Small intestine (tissue), 7 donors: ENCODE data around the gene AFDN. TPM values are rescaled to one million over a fixed set of nuclear protein-coding genes. Genes with fewer than 3 reads are reported as not detected.
A peak's percentile ranks its signal among the peaks of the same experiment; 100 is the strongest.

Experiments
- DNase-seq, 2 donors: peaks; one replicate each; pipeline versions ENCODE4 v3.0.0 to v3.0.0-alpha.2; 2013
- FAIRE-seq: peaks from 2 replicates; lab custom pipeline; 2012; peaks lifted over from hg19 to GRCh38; lab: Jason Lieb, UNC
- H3K27ac ChIP-seq, 3 donors: one replicate each; pipeline ENCODE4 v1.5.1; 2013; ENCODE audit warnings: low read length in 2 of 3, mild to moderate bottlenecking in 2 of 3, control low read depth in 1 of 3, inconsistent platforms in 1 of 3, low read depth in 1 of 3, moderate library complexity in 1 of 3
- H3K27me3 ChIP-seq, 3 donors: one replicate each; pipeline ENCODE4 v1.6.1; 2013; ENCODE audit warnings: low read length in 3 of 3, inconsistent platforms in 1 of 3; ENCODE audit not compliant: control insufficient read depth in 3 of 3, insufficient read depth in 3 of 3
- H3K36me3 ChIP-seq, 3 donors: one replicate each; pipeline ENCODE4 v1.6.1; 2013; ENCODE audit warnings: low read length in 3 of 3, inconsistent platforms in 1 of 3, low read depth in 1 of 3, mild to moderate bottlenecking in 1 of 3, moderate library complexity in 1 of 3; ENCODE audit not compliant: control insufficient read depth in 3 of 3, insufficient read depth in 2 of 3
- H3K4me1 ChIP-seq, 3 donors: one replicate each; pipeline ENCODE4 v1.6.1; 2013; ENCODE audit warnings: low read length in 2 of 3, inconsistent platforms in 1 of 3, low read depth in 1 of 3, mild to moderate bottlenecking in 1 of 3, moderate library complexity in 1 of 3; ENCODE audit not compliant: control insufficient read depth in 3 of 3, insufficient read depth in 2 of 3
- H3K4me3 ChIP-seq, 3 donors: one replicate each; pipeline ENCODE4 v1.5.1; 2013; ENCODE audit warnings: low read length in 3 of 3, control low read depth in 1 of 3, inconsistent platforms in 1 of 3, low read depth in 1 of 3, mild to moderate bottlenecking in 1 of 3, moderate library complexity in 1 of 3
- H3K9me3 ChIP-seq, 2 donors: one replicate each; pipeline ENCODE4 v1.6.1; 2013; ENCODE audit warnings: low read depth in 1 of 2, low read length in 1 of 2; ENCODE audit not compliant: control insufficient read depth in 2 of 2, insufficient read depth in 1 of 2
- WGBS, 3 donors: extraction: QIAGEN DNeasy Blood & Tissue Kit; methylation state at CpG; one replicate each; pipeline ENCODE4 v1.1.7; 2013; 5-methylcytosine and 5-hydroxymethylcytosine counted together
- polyA plus RNA-seq, 4 donors: library from polyadenylated mRNA; stranded (reverse) in 3 of 4; unstranded in 1 of 4; fragments of 200-250 nt in 3 of 4; fragments of 120-200 nt in 1 of 4; gene quantifications; one replicate each; pipeline versions ENCODE4 v1.2.1 to v1.2.3, GENCODE V29; 2013
- donor health status: healthy with polysubstance abuse.
- donor health status: control.
- donor health status: control.
- donor health status: Bipolar disorder and iron deficiency.
- donor health status: healthy.

Gene AFDN
- polyA plus RNA-seq, 4 donors, result 46.0 to 202 (median 67.9) TPM

- H3K4me3 ChIP-seq, result no peak overlapping the region
- H3K4me1 ChIP-seq, result no peaks in the 10 kb centered on the region
- peaks cover 0 to 30% (median 8%) of the 10 kb centered on the region in 3 donors for H3K36me3 ChIP-seq
- 24 to 52% (median 36%) methylated on average over 3 of the region's 3 CpGs for WGBS, 3 donors
- FAIRE-seq, result no peak
- H3K27ac ChIP-seq, result no peak overlapping the region
- DNase-seq, result peak in 1 of 2 donors; percentile 66
- no peaks in the 10 kb centered on the region for H3K27me3 ChIP-seq
- no peaks in the 10 kb centered on the region for H3K9me3 ChIP-seq
Measured at GRCh38 chr6:167870321-167870720, 43.6 kb downstream of the AFDN start.

GRCh38 chr6:167872538-167873210 is 46.0 kb downstream of the AFDN start:
- Histone ChIP-seq H3K27me3 (no peaks in the 10 kb centered on the region), H3K9me3 (no peaks in the 10 kb centered on the region), H3K36me3 (peaks cover 0 to 24% (median 15%) of the 10 kb centered on the region in 3 donors), H3K4me1 (no peaks in the 10 kb centered on the region), H3K27ac (no peak overlapping the region), H3K4me3 (no peak overlapping the region)
- DNase-seq (no peak), FAIRE-seq (no peak)
- 88 to 94% (median 89%) methylated on average over 2 of the region's 2 CpGs for WGBS, 3 donors

GRCh38 chr6:167877994-167878779 is 51.5 kb downstream of the AFDN start:
- FAIRE-seq, result no peak
- 87 to 95% (median 92%) methylated on average over 9 of the region's 9 CpGs for WGBS, 3 donors

GRCh38 chr6:167879612-167880011 is 52.9 kb downstream of the AFDN start:
- peaks cover 4 to 25% (median 19%) of the 10 kb centered on the region in 3 donors for H3K36me3 ChIP-seq
- FAIRE-seq, result no peak
- H3K4me1 ChIP-seq, result no peaks in the 10 kb centered on the region
- no peaks in the 10 kb centered on the region for H3K27me3 ChIP-seq
- no peaks in the 10 kb centered on the region for H3K9me3 ChIP-seq
- no peak overlapping the region for H3K4me3 ChIP-seq
- no peak overlapping the region for H3K27ac ChIP-seq
- no peak for DNase-seq
- WGBS, 3 donors, result 89 to 98% (median 96%) methylated on average over 1 of the region's 1 CpG

More at GRCh38 chr6:167877994-167878779, 51.5 kb downstream of the AFDN start:
- Histone ChIP-seq H3K27ac (no peak overlapping the region), H3K36me3 (peaks cover 4 to 24% (median 17%) of the 10 kb centered on the region in 3 donors), H3K9me3 (no peaks in the 10 kb centered on the region), H3K27me3 (no peaks in the 10 kb centered on the region), H3K4me3 (no peak overlapping the region), H3K4me1 (no peaks in the 10 kb centered on the region)
- DNase-seq, result no peak

GRCh38 chr6:167881327-167881726 is 54.6 kb downstream of the AFDN start:
- Histone ChIP-seq H3K9me3 (no peaks in the 10 kb centered on the region), H3K36me3 (peaks cover 4 to 19% (median 15%) of the 10 kb centered on the region in 3 donors), H3K4me1 (no peaks in the 10 kb centered on the region), H3K27ac (no peak overlapping the region), H3K4me3 (no peak overlapping the region), H3K27me3 (no peaks in the 10 kb centered on the region)
- DNase-seq (no peak), FAIRE-seq (no peak)
- 82 to 91% (median 89%) methylated on average over 2 of the region's 2 CpGs for WGBS, 3 donors

- H3K27ac ChIP-seq, result no peak overlapping the region
- no peak for DNase-seq
- H3K4me1 ChIP-seq, result no peaks in the 10 kb centered on the region
- H3K4me3 ChIP-seq, result no peak overlapping the region
- 96 to 99% (median 98%) methylated on average over 6 of the region's 6 CpGs for whole genome bisulfite sequencing, 3 donors
- H3K27me3 ChIP-seq, result no peaks in the 10 kb centered on the region
- FAIRE-seq, result no peak
- no peaks in the 10 kb centered on the region for H3K9me3 ChIP-seq
- peaks cover 4 to 19% (median 14%) of the 10 kb centered on the region in 3 donors for H3K36me3 ChIP-seq
Measured at GRCh38 chr6:167882244-167882643, 55.5 kb downstream of the AFDN start.

GRCh38 chr6:167888098-167888497 is 61.4 kb downstream of the AFDN start:
- Histone ChIP-seq H3K27ac (no peak overlapping the region), H3K36me3 (peaks cover 2 to 15% (median 5%) of the 10 kb centered on the region in 3 donors), H3K27me3 (no peaks in the 10 kb centered on the region), H3K4me1 (no peaks in the 10 kb centered on the region), H3K4me3 (no peak overlapping the region), H3K9me3 (no peaks in the 10 kb centered on the region)
- FAIRE-seq, result no peak
- no peak for DNase-seq

- H3K36me3 ChIP-seq, result peaks cover 5 to 22% (median 13%) of the 10 kb centered on the region in 3 donors
- no peak for FAIRE-seq
- WGBS, 3 donors, result 76 to 85% (median 84%) methylated on average over 8 of the region's 8 CpGs
- no peaks in the 10 kb centered on the region for H3K9me3 ChIP-seq
- no peaks in the 10 kb centered on the region for H3K27me3 ChIP-seq
- no peaks in the 10 kb centered on the region for H3K4me1 ChIP-seq
- H3K27ac ChIP-seq, result no peak overlapping the region
- no peak for DNase-seq
- no peak overlapping the region for H3K4me3 ChIP-seq
Measured at GRCh38 chr6:167892835-167893815, 66.4 kb downstream of the AFDN start.
